Nephron (organoid): ENCODE data around the gene PSTK.

Experiments used
- H3K27ac Mint-ChIP-seq, 3 experiments: 2 replicates each; pipeline ENCODE4 v1.8.0; 2020; ENCODE audit warnings: mixed read lengths in 3 of 3, mild to moderate bottlenecking in 2 of 3, moderate library complexity in 1 of 3
- H3K27me3 Mint-ChIP-seq: 2 replicates; pipeline ENCODE4 v1.8.0; 2021; ENCODE audit warnings: low read depth, mild to moderate bottlenecking, moderate library complexity, mixed read lengths
- H3K36me3 Mint-ChIP-seq: 2 replicates; pipeline ENCODE4 v1.8.0; 2020; ENCODE audit warnings: low read depth, mixed read lengths
- H3K4me1 Mint-ChIP-seq: 2 replicates; pipeline ENCODE4 v1.8.0; 2020; ENCODE audit warnings: mixed read lengths
- H3K4me3 Mint-ChIP-seq, 3 experiments: 2 replicates each; pipeline ENCODE4 v1.8.0; 2020; ENCODE audit warnings: mild to moderate bottlenecking in 3 of 3, mixed read lengths in 3 of 3, moderate library complexity in 2 of 3
- H3K9me3 Mint-ChIP-seq: 2 replicates; pipeline ENCODE4 v1.8.0; 2020; ENCODE audit warnings: mixed read lengths
- TF ChIP-seq, protein P1 (sequence below), 3 experiments: fragments of 200-600 bp; sonication (generic); IDR thresholded peaks; one replicate each; pipeline ENCODE4 v1.5.0; 2021; ENCODE audit warnings: antibody characterized with exemption in 3 of 3; ENCODE audit not compliant: unreplicated experiment in 3 of 3

PSTK gene

DNA sequence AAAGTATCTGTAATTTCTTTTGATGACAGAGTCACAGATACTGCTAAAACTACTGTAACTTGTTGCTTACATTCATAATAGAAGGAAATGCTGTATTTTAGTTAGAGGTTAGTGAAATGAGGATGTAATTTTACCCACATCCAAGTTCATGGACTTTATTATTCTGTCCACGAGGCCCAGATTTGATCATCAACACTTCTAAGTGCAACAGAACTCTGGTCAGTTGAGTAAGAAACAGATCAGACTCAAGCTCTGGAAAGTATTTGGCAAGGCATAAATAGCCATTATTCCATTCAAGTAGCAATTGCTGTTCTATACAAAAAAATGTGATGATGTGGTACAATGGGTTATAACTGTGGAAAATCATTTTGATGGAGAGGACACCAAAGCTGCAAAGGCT, 50.9 kb downstream of the PSTK start:
- TF ChIP-seq, protein P1, sequence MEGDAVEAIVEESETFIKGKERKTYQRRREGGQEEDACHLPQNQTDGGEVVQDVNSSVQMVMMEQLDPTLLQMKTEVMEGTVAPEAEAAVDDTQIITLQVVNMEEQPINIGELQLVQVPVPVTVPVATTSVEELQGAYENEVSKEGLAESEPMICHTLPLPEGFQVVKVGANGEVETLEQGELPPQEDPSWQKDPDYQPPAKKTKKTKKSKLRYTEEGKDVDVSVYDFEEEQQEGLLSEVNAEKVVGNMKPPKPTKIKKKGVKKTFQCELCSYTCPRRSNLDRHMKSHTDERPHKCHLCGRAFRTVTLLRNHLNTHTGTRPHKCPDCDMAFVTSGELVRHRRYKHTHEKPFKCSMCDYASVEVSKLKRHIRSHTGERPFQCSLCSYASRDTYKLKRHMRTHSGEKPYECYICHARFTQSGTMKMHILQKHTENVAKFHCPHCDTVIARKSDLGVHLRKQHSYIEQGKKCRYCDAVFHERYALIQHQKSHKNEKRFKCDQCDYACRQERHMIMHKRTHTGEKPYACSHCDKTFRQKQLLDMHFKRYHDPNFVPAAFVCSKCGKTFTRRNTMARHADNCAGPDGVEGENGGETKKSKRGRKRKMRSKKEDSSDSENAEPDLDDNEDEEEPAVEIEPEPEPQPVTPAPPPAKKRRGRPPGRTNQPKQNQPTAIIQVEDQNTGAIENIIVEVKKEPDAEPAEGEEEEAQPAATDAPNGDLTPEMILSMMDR (IDR thresholded peaks at IDR 0.05; ENCODE audit: unreplicated experiment in 3 of 3): no peak
- no peaks in the 10 kb centered on the region for H3K27me3 Mint-ChIP-seq
- H3K4me3 Mint-ChIP-seq: no peak overlapping the region
- H3K4me1 Mint-ChIP-seq: no peaks in the 10 kb centered on the region
- H3K9me3 Mint-ChIP-seq: no peaks in the 10 kb centered on the region
- no peak overlapping the region for H3K27ac Mint-ChIP-seq
- H3K36me3 Mint-ChIP-seq: peaks cover 5% of the 10 kb centered on the region

DNA sequence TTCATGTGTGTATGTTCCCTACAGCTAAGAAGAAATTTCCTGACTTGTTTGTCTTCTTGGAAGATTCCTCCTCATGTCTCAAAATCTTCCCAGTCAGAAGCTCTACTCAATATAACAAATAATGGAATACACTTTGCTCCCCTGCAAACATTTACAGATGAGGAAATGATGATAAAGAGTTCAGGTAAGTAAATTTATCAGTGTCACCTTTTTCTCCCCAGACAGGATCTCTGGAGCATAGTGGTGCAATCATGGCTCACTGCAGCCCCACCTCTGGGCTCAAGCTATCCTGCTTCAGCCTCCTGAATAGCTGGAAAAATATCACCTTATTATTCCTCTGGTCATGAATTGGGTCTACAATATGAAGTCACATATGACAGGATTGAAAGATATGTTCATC, 54.1 kb downstream of the PSTK start:
- H3K4me1 Mint-ChIP-seq: peaks cover 5% of the 10 kb centered on the region
- no peaks in the 10 kb centered on the region for H3K9me3 Mint-ChIP-seq
- no peaks in the 10 kb centered on the region for H3K27me3 Mint-ChIP-seq
- H3K4me3 Mint-ChIP-seq: no peak overlapping the region
- no peak overlapping the region for H3K27ac Mint-ChIP-seq
- TF ChIP-seq, protein P1 (IDR thresholded peaks at IDR 0.05; ENCODE audit: unreplicated experiment in 3 of 3): no peak
- H3K36me3 Mint-ChIP-seq: peaks cover 15% of the 10 kb centered on the region

DNA sequence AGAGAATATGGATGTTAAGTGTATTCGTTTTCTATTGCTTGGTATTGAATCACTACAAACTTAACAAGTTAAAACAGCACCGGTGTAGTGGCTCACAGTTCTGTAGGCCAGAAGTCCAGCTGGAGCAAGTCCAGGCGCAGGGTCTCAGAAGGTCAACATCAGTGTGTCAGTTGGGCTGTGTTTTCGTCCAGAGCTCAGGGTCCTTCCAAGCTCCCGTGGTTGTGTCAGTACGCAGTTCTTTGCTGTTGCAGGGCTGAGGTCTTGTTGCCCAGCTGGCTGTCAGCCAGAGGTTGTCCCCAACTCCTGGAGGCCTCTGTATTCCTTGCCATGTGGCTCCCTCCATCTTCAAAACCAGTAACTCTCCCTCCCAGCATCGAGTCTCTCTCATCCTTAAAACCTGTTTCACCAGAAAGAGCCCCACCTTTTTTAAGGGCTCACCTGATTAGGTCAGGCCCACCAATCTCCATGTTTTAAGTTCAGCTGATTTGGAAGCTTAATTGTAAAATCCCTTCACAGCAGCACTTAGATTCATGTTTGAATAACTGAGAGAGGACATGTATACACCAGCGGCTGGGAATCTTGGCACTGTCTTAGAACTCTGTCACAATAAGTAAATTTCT, 55.4 kb downstream of the PSTK start:
- H3K4me1 Mint-ChIP-seq: peaks cover 6% of the 10 kb centered on the region
- no peak overlapping the region for H3K4me3 Mint-ChIP-seq
- peaks cover 15% of the 10 kb centered on the region for H3K36me3 Mint-ChIP-seq
- no peaks in the 10 kb centered on the region for H3K9me3 Mint-ChIP-seq
- no peak overlapping the region for H3K27ac Mint-ChIP-seq
- H3K27me3 Mint-ChIP-seq: no peaks in the 10 kb centered on the region
- TF ChIP-seq, protein P1 (IDR thresholded peaks at IDR 0.05; ENCODE audit: unreplicated experiment in 3 of 3): no peak

- H3K27me3 Mint-ChIP-seq: no peaks in the 10 kb centered on the region
- peaks cover 6% of the 10 kb centered on the region for H3K4me1 Mint-ChIP-seq
- no peak overlapping the region for H3K4me3 Mint-ChIP-seq
- no peaks in the 10 kb centered on the region for H3K9me3 Mint-ChIP-seq
- H3K36me3 Mint-ChIP-seq: peaks cover 19% of the 10 kb centered on the region
- no peak overlapping the region for H3K27ac Mint-ChIP-seq
- TF ChIP-seq, protein P1 (IDR thresholded peaks at IDR 0.05; ENCODE audit: unreplicated experiment in 3 of 3): no peak
Observed at GRCh38 chr10:123038782-123039631, 58.8 kb downstream of the PSTK start.

DNA sequence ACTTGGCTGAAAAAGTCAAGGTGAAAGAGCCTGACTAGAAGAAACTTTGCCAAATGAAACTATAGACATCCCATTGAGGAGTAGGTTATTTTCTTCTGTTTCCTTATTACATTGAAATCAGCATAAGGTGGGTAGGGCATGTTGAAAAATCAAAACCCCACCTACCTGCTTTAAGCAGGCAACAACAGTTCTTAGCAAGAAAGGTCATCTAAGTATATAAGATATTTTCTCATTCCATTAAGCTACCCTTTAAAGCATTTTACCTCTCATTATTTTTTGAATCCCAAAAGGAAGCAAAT, 59.4 kb downstream of the PSTK start:
- Mint-ChIP-seq H3K4me3 (no peak overlapping the region), H3K36me3 (peaks cover 19% of the 10 kb centered on the region), H3K27me3 (no peaks in the 10 kb centered on the region), H3K27ac (no peak overlapping the region), H3K4me1 (peaks cover 6% of the 10 kb centered on the region), H3K9me3 (no peaks in the 10 kb centered on the region)
- TF ChIP-seq, protein P1 (IDR thresholded peaks at IDR 0.05; ENCODE audit: unreplicated experiment in 3 of 3): no peak
